KMS-11 (cell line): ENCODE data around the gene SAMM50.

Experiments used
- H2AFZ ChIP-seq: fragments of 200-600 bp; sonication (generic); 2 replicates; pipeline ENCODE4 v1.6.1; 2016; ENCODE audit warnings: antibody characterized with exemption, mixed run types, low read depth
- H3K27ac ChIP-seq: fragments of 200-600 bp; sonication (generic); 2 replicates; pipeline ENCODE4 v1.6.1; 2016; ENCODE audit warnings: mild to moderate bottlenecking, mixed run types
- H3K27me3 ChIP-seq: fragments of 200-600 bp; sonication (generic); 2 replicates; pipeline ENCODE4 v1.6.1; 2017; ENCODE audit warnings: mild to moderate bottlenecking, low read depth, mixed run types, moderate library complexity; ENCODE audit not compliant: insufficient read depth
- H3K36me3 ChIP-seq: fragments of 200-600 bp; sonication (generic); 2 replicates; pipeline ENCODE4 v1.6.1; 2017; ENCODE audit warnings: mild to moderate bottlenecking, mixed run types; ENCODE audit not compliant: insufficient read depth
- H3K4me1 ChIP-seq: fragments of 200-600 bp; sonication (generic); 2 replicates; pipeline ENCODE4 v1.6.1; 2016; ENCODE audit warnings: mild to moderate bottlenecking, low read depth, mixed run types; ENCODE audit not compliant: poor library complexity, severe bottlenecking
- H3K4me2 ChIP-seq: fragments of 200-600 bp; sonication (generic); 2 replicates; pipeline ENCODE4 v1.7.0; 2016; ENCODE audit warnings: mild to moderate bottlenecking, mixed run types
- H3K4me3 ChIP-seq: fragments of 200-600 bp; sonication (generic); IDR thresholded peaks from 2 replicates; pipeline ENCODE4 v1.6.1; 2017; ENCODE audit warnings: low read depth, low read length, mixed read lengths; ENCODE audit not compliant: insufficient read depth
- H3K79me2 ChIP-seq: fragments of 200-600 bp; sonication (generic); 2 replicates; pipeline ENCODE4 v1.6.1; 2016; ENCODE audit warnings: low read depth, mixed run types; ENCODE audit not compliant: insufficient read depth
- H3K9ac ChIP-seq: fragments of 200-600 bp; sonication (generic); 2 replicates; pipeline ENCODE4 v1.6.1; 2016; ENCODE audit warnings: mild to moderate bottlenecking, mixed run types
- H4K20me1 ChIP-seq: fragments of 200-600 bp; sonication (generic); 2 replicates; pipeline ENCODE4 v1.6.1; 2016; ENCODE audit warnings: mild to moderate bottlenecking, mixed run types; ENCODE audit not compliant: insufficient read depth
- TF ChIP-seq, protein P1 (sequence below): fragments of 200-600 bp; sonication (generic); conservative IDR thresholded peaks from 2 replicates; pipeline ENCODE4 v1.6.1; 2017; ENCODE audit warnings: low read depth, mild to moderate bottlenecking, antibody characterized with exemption, low read length, moderate library complexity, mixed read lengths

Gene SAMM50

GRCh38 chr22:43922123-43922522, 33.1 kb upstream of the SAMM50 start:
- no peak overlapping the region for H2AFZ ChIP-seq
- H4K20me1 ChIP-seq, result no peaks in the 10 kb centered on the region
- no peak overlapping the region for H3K27ac ChIP-seq
- H3K9ac ChIP-seq, result no peak overlapping the region
- no peaks in the 10 kb centered on the region for H3K4me1 ChIP-seq
- no peak overlapping the region for H3K4me3 ChIP-seq
- no peaks in the 10 kb centered on the region for H3K79me2 ChIP-seq
- TF ChIP-seq, protein P1, sequence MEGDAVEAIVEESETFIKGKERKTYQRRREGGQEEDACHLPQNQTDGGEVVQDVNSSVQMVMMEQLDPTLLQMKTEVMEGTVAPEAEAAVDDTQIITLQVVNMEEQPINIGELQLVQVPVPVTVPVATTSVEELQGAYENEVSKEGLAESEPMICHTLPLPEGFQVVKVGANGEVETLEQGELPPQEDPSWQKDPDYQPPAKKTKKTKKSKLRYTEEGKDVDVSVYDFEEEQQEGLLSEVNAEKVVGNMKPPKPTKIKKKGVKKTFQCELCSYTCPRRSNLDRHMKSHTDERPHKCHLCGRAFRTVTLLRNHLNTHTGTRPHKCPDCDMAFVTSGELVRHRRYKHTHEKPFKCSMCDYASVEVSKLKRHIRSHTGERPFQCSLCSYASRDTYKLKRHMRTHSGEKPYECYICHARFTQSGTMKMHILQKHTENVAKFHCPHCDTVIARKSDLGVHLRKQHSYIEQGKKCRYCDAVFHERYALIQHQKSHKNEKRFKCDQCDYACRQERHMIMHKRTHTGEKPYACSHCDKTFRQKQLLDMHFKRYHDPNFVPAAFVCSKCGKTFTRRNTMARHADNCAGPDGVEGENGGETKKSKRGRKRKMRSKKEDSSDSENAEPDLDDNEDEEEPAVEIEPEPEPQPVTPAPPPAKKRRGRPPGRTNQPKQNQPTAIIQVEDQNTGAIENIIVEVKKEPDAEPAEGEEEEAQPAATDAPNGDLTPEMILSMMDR, result no peak
- H3K4me2 ChIP-seq, result no peak overlapping the region
- no peaks in the 10 kb centered on the region for H3K36me3 ChIP-seq
- H3K27me3 ChIP-seq, result peaks cover 14% of the 10 kb centered on the region; the same call in 1 of the 2 replicates

- peaks cover 20% of the 10 kb centered on the region; the same call in 1 of the 2 replicates for H3K27me3 ChIP-seq
- H3K4me1 ChIP-seq, result no peaks in the 10 kb centered on the region
- H2AFZ ChIP-seq, result peak overlapping the region; percentile 47; the same call in 1 of the 2 replicates
- H3K4me2 ChIP-seq, result no peak overlapping the region
- H3K79me2 ChIP-seq, result no peaks in the 10 kb centered on the region
- no peaks in the 10 kb centered on the region for H3K36me3 ChIP-seq
- H4K20me1 ChIP-seq, result no peaks in the 10 kb centered on the region
- TF ChIP-seq, protein P1, result no peak
- no peak overlapping the region for H3K27ac ChIP-seq
- H3K4me3 ChIP-seq, result no peak overlapping the region
- no peak overlapping the region for H3K9ac ChIP-seq
Observed at GRCh38 chr22:43923191-43923590, 32.1 kb upstream of the SAMM50 start.

GRCh38 chr22:43923631-43924464, 31.4 kb upstream of the SAMM50 start, which contains the start of gene PNPLA3:
PNPLA3 (plus strand) TSS chr22:43923805; CDS start chr22:43923912, 107 bp downstream.
- Histone ChIP-seq H3K4me1 (no peaks in the 10 kb centered on the region), H3K36me3 (no peaks in the 10 kb centered on the region), H3K9ac (no peak within 1 kb of the TSS), H3K27ac (no peak within 1 kb of the TSS), H2AFZ (peak within 1 kb of the TSS; percentile 47; the same call in 1 of the 2 replicates), H3K4me3 (no peak within 1 kb of the TSS), H3K4me2 (no peak within 1 kb of the TSS), H3K79me2 (no peaks in the 10 kb centered on the region), H3K27me3 (peaks cover 27% of the 10 kb centered on the region; the same call in 1 of the 2 replicates), H4K20me1 (no peaks in the 10 kb centered on the region)
- TF ChIP-seq, protein P1, result no peak

GRCh38 chr22:43924877-43925276, 30.4 kb upstream of the SAMM50 start:
- Histone ChIP-seq H3K27me3 (peaks cover 32% of the 10 kb centered on the region; the same call in 1 of the 2 replicates), H3K4me3 (no peak overlapping the region), H3K4me1 (no peaks in the 10 kb centered on the region), H3K9ac (no peak overlapping the region), H2AFZ (no peak overlapping the region), H4K20me1 (no peaks in the 10 kb centered on the region), H3K4me2 (no peak overlapping the region), H3K79me2 (no peaks in the 10 kb centered on the region), H3K27ac (no peak overlapping the region), H3K36me3 (no peaks in the 10 kb centered on the region)
- TF ChIP-seq, protein P1, result no peak
